Suprapubic skin (tissue), 4 donors: Measurements from ENCODE around the gene NUMA1.

Source experiments
- CTCF ChIP-seq, 2 donors: fragments of 200-600 bp in 1 of 2; fragments of 450-650 bp in 1 of 2; sonication (generic) in 1 of 2; IDR thresholded peaks; one replicate each; pipeline ENCODE4 v1.5.1; 2016 to 2019; ENCODE audit warnings: antibody characterized with exemption in 2 of 2, mild to moderate bottlenecking in 1 of 2, moderate library complexity in 1 of 2
- EP300 ChIP-seq: sonication (generic); formaldehyde crosslinking; IDR thresholded peaks from one replicate; pipeline ENCODE4 v1.6.1; 2017; ENCODE audit warnings: antibody characterized with exemption
- POLR2A ChIP-seq, 2 donors: fragments of 450-650 bp; IDR thresholded peaks; one replicate each; pipeline ENCODE4 v1.6.1; 2017; ENCODE audit warnings: antibody characterized with exemption in 2 of 2, mild to moderate bottlenecking in 2 of 2, moderate library complexity in 2 of 2
- POLR2AphosphoS5 ChIP-seq, 3 donors: sonication (generic); formaldehyde crosslinking; IDR thresholded peaks; one replicate each; pipeline ENCODE4 v1.6.1; 2017; ENCODE audit warnings: antibody characterized with exemption in 3 of 3

GRCh38 chr11:72024069-72024754 is 56.1 kb downstream of the NUMA1 start:
- TF ChIP-seq CTCF (IDR thresholded peaks at IDR 0.05) (no peak), POLR2A (IDR thresholded peaks at IDR 0.05) (no peak), POLR2AphosphoS5 (IDR thresholded peaks at IDR 0.05) (no peak), EP300 (no peak)
